WERI-Rb-1 (cell line): ENCODE data around the gene ENTREP3.
"Not testable (repeated sequence)": the region's sequence is repeated elsewhere in the genome, so short reads cannot be mapped to it uniquely, and the experiment has no call there.

ENCODE experiments used
- DNase-seq: peaks from one replicate; pipeline ENCODE4 v3.0.0-alpha.2; 2020
- H3K27ac ChIP-seq: fragments of 250-450 bp; sonication (Bioruptor Pico); 2 replicates; pipeline ENCODE4 v1.5.1; 2020; ENCODE audit warnings: mild to moderate bottlenecking, moderate library complexity
- H3K27me3 ChIP-seq: fragments of 250-450 bp; sonication (Bioruptor Pico); 2 replicates; pipeline ENCODE4 v1.5.1; 2021; ENCODE audit warnings: mild to moderate bottlenecking, low read depth, moderate library complexity; ENCODE audit not compliant: insufficient read depth, severe bottlenecking
- H3K36me3 ChIP-seq: fragments of 250-450 bp; sonication (Bioruptor Pico); 2 replicates; pipeline ENCODE4 v1.5.1; 2020; ENCODE audit warnings: mild to moderate bottlenecking, moderate library complexity
- H3K4me3 ChIP-seq: 2 replicates; pipeline ENCODE4 v1.5.1; 2011; ENCODE audit warnings: low read depth, mild to moderate bottlenecking, control low read depth, low read length
- H3K9me3 ChIP-seq: fragments of 250-450 bp; sonication (Bioruptor Pico); 2 replicates; pipeline ENCODE4 v1.5.1; 2021; ENCODE audit warnings: mild to moderate bottlenecking, moderate library complexity; ENCODE audit not compliant: severe bottlenecking
- CTCF ChIP-seq: IDR thresholded peaks from 2 replicates; pipeline ENCODE4 v1.5.1; 2011; ENCODE audit warnings: low read depth, mild to moderate bottlenecking, control low read depth, inconsistent platforms, low read length

The ENTREP3 gene

GRCh38 chr1:155218854-155219591 is 36.3 kb downstream of the ENTREP3 start:
- Histone ChIP-seq H3K27ac (0 out of 2 replicates have a peak overlapping the region, but pooled peaks have one; percentile 2), H3K27me3 (no peaks in the 10 kb centered on the region), H3K4me3 (peak overlapping the region; percentile 16), H3K36me3 (peaks cover 19% of the 10 kb centered on the region), H3K9me3 (no peaks in the 10 kb centered on the region)
- no peak for TF ChIP-seq CTCF
- peak; percentile 79 for DNase-seq

DNA sequence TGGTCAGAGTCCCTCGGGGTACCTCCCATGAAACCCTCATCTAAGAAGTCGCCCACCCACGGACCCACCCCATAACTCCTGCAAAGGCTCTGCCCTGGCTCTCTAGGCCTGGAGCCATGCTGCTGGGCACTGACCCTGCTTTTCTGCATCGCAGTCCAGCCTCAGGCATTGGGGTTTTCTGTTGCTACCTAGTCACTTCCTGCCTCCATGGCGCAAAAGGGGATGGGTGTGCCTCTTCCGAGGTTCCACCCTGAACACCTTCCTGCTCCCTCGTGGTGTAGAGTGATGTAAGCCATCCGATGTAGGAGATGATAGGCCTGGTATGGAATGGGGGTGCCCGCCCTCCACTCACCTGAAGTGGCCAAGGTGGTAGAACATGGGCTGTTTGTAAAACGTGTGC is 40.6 kb downstream of the ENTREP3 start:
- DNase-seq: not testable (repeated sequence)
- peaks cover 19% of the 10 kb centered on the region for H3K36me3 ChIP-seq

DNA sequence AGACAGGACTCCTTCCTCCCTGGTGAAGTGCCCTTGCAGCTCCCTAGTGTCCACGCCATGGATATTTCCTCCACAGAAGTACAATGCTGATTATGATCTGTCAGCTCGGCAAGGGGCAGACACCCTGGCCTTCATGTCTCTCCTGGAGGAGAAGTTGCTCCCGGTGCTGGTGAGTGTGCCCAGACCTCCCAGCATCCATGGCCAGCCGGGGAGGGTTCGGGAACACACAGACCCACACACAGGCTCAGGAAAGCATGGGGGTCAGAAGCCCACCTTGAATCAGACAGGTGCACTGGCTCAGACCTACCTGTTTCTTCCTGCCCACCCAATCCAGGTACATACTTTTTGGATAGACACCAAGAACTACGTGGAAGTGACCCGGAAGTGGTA is 43.2 kb downstream of the ENTREP3 start:
- not testable (repeated sequence) for H3K4me3 ChIP-seq, DNase-seq, H3K27ac ChIP-seq, H3K27me3 ChIP-seq, H3K9me3 ChIP-seq
- peaks cover 14% of the 10 kb centered on the region for H3K36me3 ChIP-seq

More for the DNA sequence above, 40.6 kb downstream of the ENTREP3 start:
- not testable (repeated sequence) for H3K4me3 ChIP-seq, H3K27me3 ChIP-seq, H3K27ac ChIP-seq, H3K9me3 ChIP-seq

DNA sequence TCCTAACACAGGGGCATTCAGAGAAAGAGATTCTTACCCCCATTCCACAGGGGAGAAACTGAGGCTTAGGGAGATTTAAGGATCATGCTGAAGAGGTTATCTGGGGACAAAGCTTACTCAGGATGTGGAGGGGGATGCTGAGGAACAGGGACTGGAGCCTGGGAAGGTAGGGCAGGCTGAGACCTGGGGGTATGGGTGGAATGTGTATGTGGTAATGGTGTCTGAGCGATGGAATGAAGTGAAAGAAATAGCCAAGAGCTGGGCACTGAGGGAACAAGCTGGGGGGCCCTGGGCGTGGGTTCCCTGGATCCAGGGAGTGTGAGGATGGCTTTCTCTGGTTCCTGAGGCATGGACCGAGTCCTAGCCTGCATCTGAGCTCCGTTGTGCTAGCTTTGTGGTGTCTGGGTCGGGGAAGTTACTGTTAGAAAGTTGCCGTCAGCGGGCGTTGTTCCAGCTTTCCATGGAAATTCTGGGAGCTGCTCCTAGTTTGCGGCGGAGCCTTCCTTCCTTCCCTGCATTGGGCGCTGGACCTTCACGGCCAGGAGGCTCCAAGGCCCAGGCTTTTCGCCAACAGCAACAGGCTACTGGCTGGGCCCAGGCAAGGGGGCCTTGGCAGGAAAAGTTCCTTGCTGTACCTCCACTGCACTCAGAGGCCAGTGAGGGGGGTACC is 43.8 kb downstream of the ENTREP3 start:
- not testable (repeated sequence) for H3K27ac ChIP-seq, DNase-seq, H3K9me3 ChIP-seq, H3K27me3 ChIP-seq, H3K4me3 ChIP-seq
- peaks cover 14% of the 10 kb centered on the region for H3K36me3 ChIP-seq

DNA sequence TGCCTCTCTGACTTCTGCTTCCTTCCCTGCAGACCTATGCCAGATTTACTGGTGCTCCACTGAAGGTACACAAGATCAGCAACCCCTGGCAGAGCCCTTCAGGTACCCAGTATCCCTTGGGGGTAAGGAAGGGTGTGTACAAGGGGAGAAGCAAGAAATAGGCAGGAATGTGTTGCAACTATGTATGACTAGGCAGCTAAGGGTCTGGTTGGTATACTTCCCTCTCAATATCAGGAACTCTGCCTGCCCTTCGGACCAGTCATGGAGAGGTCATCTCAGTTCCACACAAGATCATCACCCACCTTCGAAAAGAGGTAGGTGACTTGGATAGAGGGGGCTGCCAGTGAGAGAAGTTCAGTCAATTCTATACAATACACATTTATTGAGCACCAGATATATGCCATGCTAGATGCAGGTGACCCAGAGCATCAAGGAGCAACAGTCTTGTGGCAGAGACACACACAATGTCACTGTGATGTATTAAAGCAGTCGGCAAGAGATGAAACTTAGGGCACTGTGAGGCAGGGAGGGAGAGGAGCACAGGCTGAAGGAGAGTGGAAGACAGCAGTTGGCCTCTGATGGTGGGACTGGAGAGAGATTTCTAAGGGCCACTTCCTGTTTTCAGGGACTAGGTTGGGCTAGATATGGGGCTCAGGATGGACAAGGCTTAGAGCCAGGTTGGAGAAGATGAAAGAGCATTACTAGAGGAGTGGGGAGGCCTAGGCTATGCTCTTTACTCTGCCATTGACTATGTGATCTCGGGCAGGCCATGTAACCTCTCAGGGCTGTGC is 44.8 kb downstream of the ENTREP3 start:
- Histone ChIP-seq H3K9me3 (no peaks in the 10 kb centered on the region), H3K4me3 (no peak overlapping the region), H3K27me3 (no peaks in the 10 kb centered on the region), H3K36me3 (peaks cover 10% of the 10 kb centered on the region), H3K27ac (no peak overlapping the region)
- DNase-seq: no peak
- no peak for TF ChIP-seq CTCF

- H3K4me3 ChIP-seq: peak overlapping the region; percentile 97
- 0 out of 2 replicates have a peak, but pooled peaks have one; percentile 16 for TF ChIP-seq CTCF
- DNase-seq: no peak
- H3K27ac ChIP-seq: peak overlapping the region; percentile 96
- no peaks in the 10 kb centered on the region for H3K9me3 ChIP-seq
- peaks cover 14% of the 10 kb centered on the region for H3K36me3 ChIP-seq
- no peaks in the 10 kb centered on the region for H3K27me3 ChIP-seq
Observed at GRCh38 chr1:155209312-155209721, 46.0 kb downstream of the ENTREP3 start.
